ENCODE results near the gene CA10.

- TF ChIP-seq CTCF (IDR thresholded peaks at IDR 0.05; ENCODE audit: extremely low read depth in 1 of 2, insufficient read depth in 1 of 2, low read depth in 1 of 2, low read length in 2 of 2) (no peak), EZH2 (IDR thresholded peaks at IDR 0.05; ENCODE audit: borderline replicate concordance, low read depth, low read length, severe bottlenecking) (no peak), POLR2A (IDR thresholded peaks at IDR 0.05; ENCODE audit: low read depth, low read length) (no peak), POLR2AphosphoS5 (IDR thresholded peaks at IDR 0.05; ENCODE audit: insufficient read depth, low read depth, low read length) (no peak), JUN (IDR thresholded peaks at IDR 0.05; ENCODE audit: borderline replicate concordance, insufficient read depth, insufficient read length, low read depth) (no peak), MAX (IDR thresholded peaks at IDR 0.05; ENCODE audit: insufficient read depth, insufficient read length) (no peak)
These were observed 483.8 kb downstream of the CA10 start for GRCh38 chr17:51674579-51675255.
